LNCAP (cell line): ENCODE data around the gene TNIK.

Experiments
- CTCF ChIP-seq: fragments of 450-650 bp; IDR thresholded peaks from 2 replicates; pipeline ENCODE4 v1.5.1; 2017; ENCODE audit warnings: mild to moderate bottlenecking

Gene TNIK

GRCh38 chr3:171266740-171267073 lies 193.5 kb downstream of the TNIK start:
- TF ChIP-seq CTCF: no peak

- TF ChIP-seq CTCF: no peak
These were observed 194.0 kb downstream of the TNIK start for GRCh38 chr3:171266034-171266739.

GRCh38 chr3:171264758-171265157 lies 195.4 kb downstream of the TNIK start:
- no peak for TF ChIP-seq CTCF

- no peak for TF ChIP-seq CTCF
These were observed 197.8 kb downstream of the TNIK start for GRCh38 chr3:171262431-171262830.

GRCh38 chr3:171261487-171261886 lies 198.7 kb downstream of the TNIK start:
- TF ChIP-seq CTCF: no peak

- TF ChIP-seq CTCF: no peak
These were observed 199.3 kb downstream of the TNIK start for GRCh38 chr3:171260899-171261298.

- no peak for TF ChIP-seq CTCF
These were observed 199.7 kb downstream of the TNIK start for GRCh38 chr3:171260466-171260865.

GRCh38 chr3:171258316-171258715 lies 201.9 kb downstream of the TNIK start:
- TF ChIP-seq CTCF: no peak
